ENCODE measurements around the gene CTNNBL1. TPM values are rescaled to one million over a fixed set of nuclear protein-coding genes. Genes with fewer than 3 reads are reported as not detected.

The CTNNBL1 gene
- total and polyA plus RNA-seq, 2 donors (not counting 1 experiment from before 2014, with no cell fraction given) = 31.3 to 39.0 TPM

DNA sequence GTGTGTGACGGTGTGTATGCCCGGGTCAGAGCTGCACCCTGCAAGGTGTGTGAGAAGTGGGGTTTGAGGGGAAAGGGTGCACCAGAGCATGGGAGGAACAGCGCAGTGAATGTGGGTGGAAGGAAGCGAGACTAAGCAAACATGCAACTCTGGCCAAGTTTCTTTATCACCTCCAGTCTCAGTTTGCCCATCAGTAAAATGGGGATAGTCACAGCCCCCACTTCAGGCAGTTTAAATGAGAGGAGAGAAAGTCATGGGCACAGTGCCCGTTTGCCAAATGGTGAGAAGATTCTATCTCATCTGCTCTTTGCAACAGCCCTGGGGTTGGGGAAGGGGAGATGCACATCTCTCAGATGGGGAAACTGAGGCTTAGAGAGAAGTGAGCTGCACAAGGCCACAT is 196.3 kb downstream of the CTNNBL1 start:
- no peak for DNase-seq (ENCODE audit: low read depth in 2 of 2)

DNA sequence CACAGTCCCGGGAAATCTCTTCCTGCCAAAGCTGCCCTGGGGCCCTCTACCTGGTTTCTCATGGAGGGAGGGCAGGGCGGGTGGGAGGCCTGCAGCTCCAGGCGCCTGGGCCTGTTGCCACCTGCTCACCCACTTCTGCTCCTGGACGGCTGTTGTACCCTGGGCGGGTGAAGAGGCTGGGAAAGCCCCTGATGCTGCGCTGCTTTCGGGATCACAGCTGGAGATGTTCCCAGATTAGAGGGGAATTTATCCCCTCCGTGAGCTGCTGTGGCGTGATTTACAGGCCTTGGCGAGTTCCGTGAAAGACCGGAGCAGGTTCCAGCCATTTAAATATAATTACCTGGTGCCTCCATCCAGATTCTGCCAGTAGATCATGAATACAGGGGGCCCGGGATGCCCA is 196.8 kb downstream of the CTNNBL1 start:
- H3K79me2 ChIP-seq (ENCODE audit: control insufficient read depth, insufficient read depth, low read length) = no peaks in the 10 kb centered on the region
- TF ChIP-seq, protein P1, sequence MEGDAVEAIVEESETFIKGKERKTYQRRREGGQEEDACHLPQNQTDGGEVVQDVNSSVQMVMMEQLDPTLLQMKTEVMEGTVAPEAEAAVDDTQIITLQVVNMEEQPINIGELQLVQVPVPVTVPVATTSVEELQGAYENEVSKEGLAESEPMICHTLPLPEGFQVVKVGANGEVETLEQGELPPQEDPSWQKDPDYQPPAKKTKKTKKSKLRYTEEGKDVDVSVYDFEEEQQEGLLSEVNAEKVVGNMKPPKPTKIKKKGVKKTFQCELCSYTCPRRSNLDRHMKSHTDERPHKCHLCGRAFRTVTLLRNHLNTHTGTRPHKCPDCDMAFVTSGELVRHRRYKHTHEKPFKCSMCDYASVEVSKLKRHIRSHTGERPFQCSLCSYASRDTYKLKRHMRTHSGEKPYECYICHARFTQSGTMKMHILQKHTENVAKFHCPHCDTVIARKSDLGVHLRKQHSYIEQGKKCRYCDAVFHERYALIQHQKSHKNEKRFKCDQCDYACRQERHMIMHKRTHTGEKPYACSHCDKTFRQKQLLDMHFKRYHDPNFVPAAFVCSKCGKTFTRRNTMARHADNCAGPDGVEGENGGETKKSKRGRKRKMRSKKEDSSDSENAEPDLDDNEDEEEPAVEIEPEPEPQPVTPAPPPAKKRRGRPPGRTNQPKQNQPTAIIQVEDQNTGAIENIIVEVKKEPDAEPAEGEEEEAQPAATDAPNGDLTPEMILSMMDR (conservative IDR thresholded peaks at IDR 0.05 in 1 of 2, IDR thresholded peaks at IDR 0.05 in 1 of 2; ENCODE audit: low read depth in 1 of 2, low read length in 2 of 2) = no peak
- no peak for TF ChIP-seq EZH2 (IDR thresholded peaks at IDR 0.05; ENCODE audit: low read length, missing control alignments)
- H3K4me1 ChIP-seq (ENCODE audit: control insufficient read depth, extremely low read depth, insufficient read depth, low read length) = no peaks in the 10 kb centered on the region
- H3K9ac ChIP-seq (ENCODE audit: insufficient read depth, low read length) = no peak overlapping the region
- peaks cover 5% of the 10 kb centered on the region for H3K27me3 ChIP-seq (ENCODE audit: control insufficient read depth, insufficient read depth, low read length)
- H3K27ac ChIP-seq (ENCODE audit: insufficient read depth, low read length) = no peak overlapping the region
- no peak overlapping the region for H2AFZ ChIP-seq (ENCODE audit: low read length)
- H4K20me1 ChIP-seq (ENCODE audit: control insufficient read depth, extremely low read depth, insufficient read depth, low read length) = no peaks in the 10 kb centered on the region
- no peak for DNase-seq (ENCODE audit: low read depth in 2 of 2)
- H3K36me3 ChIP-seq (ENCODE audit: control insufficient read depth, insufficient read depth, low read length) = no peaks in the 10 kb centered on the region
- H3K4me3 ChIP-seq (replicated peaks in 1 of 4; ENCODE audit: control extremely low read depth in 1 of 4, insufficient read depth in 1 of 4, low read depth in 3 of 4, low read length in 4 of 4) = no peak overlapping the region
- H3K9me3 ChIP-seq (ENCODE audit: control insufficient read depth, insufficient read depth, low read depth, low read length) = no peaks in the 10 kb centered on the region
- no peak overlapping the region for H3K4me2 ChIP-seq (ENCODE audit: extremely low read depth, insufficient read depth, low read length)

More for the DNA sequence above, 196.3 kb downstream of the CTNNBL1 start:
- TF ChIP-seq EZH2 (IDR thresholded peaks at IDR 0.05; ENCODE audit: low read length, missing control alignments) = no peak
- TF ChIP-seq, protein P1 (conservative IDR thresholded peaks at IDR 0.05 in 1 of 2, IDR thresholded peaks at IDR 0.05 in 1 of 2; ENCODE audit: low read depth in 1 of 2, low read length in 2 of 2) = no peak
- no peak overlapping the region for H3K27ac ChIP-seq (ENCODE audit: insufficient read depth, low read length)
- H3K9me3 ChIP-seq (ENCODE audit: control insufficient read depth, insufficient read depth, low read depth, low read length) = no peaks in the 10 kb centered on the region
- H3K79me2 ChIP-seq (ENCODE audit: control insufficient read depth, insufficient read depth, low read length) = no peaks in the 10 kb centered on the region
- H3K4me1 ChIP-seq (ENCODE audit: control insufficient read depth, extremely low read depth, insufficient read depth, low read length) = no peaks in the 10 kb centered on the region
- H3K4me3 ChIP-seq (replicated peaks in 1 of 4; ENCODE audit: control extremely low read depth in 1 of 4, insufficient read depth in 1 of 4, low read depth in 3 of 4, low read length in 4 of 4) = no peak overlapping the region
- no peak overlapping the region for H2AFZ ChIP-seq (ENCODE audit: low read length)
- H4K20me1 ChIP-seq (ENCODE audit: control insufficient read depth, extremely low read depth, insufficient read depth, low read length) = no peaks in the 10 kb centered on the region
- peaks cover 5% of the 10 kb centered on the region for H3K27me3 ChIP-seq (ENCODE audit: control insufficient read depth, insufficient read depth, low read length)
- H3K36me3 ChIP-seq (ENCODE audit: control insufficient read depth, insufficient read depth, low read length) = no peaks in the 10 kb centered on the region
- H3K9ac ChIP-seq (ENCODE audit: insufficient read depth, low read length) = no peak overlapping the region
- H3K4me2 ChIP-seq (ENCODE audit: extremely low read depth, insufficient read depth, low read length) = no peak overlapping the region

- Histone ChIP-seq H2AFZ (ENCODE audit: low read length) (no peak overlapping the region), H3K27me3 (ENCODE audit: control insufficient read depth, insufficient read depth, low read length) (peaks cover 8% of the 10 kb centered on the region), H3K4me2 (ENCODE audit: extremely low read depth, insufficient read depth, low read length) (no peak overlapping the region), H3K4me3 (replicated peaks in 1 of 4; ENCODE audit: control extremely low read depth in 1 of 4, insufficient read depth in 1 of 4, low read depth in 3 of 4, low read length in 4 of 4) (no peak overlapping the region), H3K79me2 (ENCODE audit: control insufficient read depth, insufficient read depth, low read length) (no peaks in the 10 kb centered on the region), H3K9ac (ENCODE audit: insufficient read depth, low read length) (no peak overlapping the region), H3K27ac (ENCODE audit: insufficient read depth, low read length) (no peak overlapping the region), H3K36me3 (ENCODE audit: control insufficient read depth, insufficient read depth, low read length) (no peaks in the 10 kb centered on the region), H3K9me3 (ENCODE audit: control insufficient read depth, insufficient read depth, low read depth, low read length) (no peaks in the 10 kb centered on the region), H3K4me1 (ENCODE audit: control insufficient read depth, extremely low read depth, insufficient read depth, low read length) (no peaks in the 10 kb centered on the region), H4K20me1 (ENCODE audit: control insufficient read depth, extremely low read depth, insufficient read depth, low read length) (no peaks in the 10 kb centered on the region)
- no peak for TF ChIP-seq EZH2 (IDR thresholded peaks at IDR 0.05; ENCODE audit: low read length, missing control alignments)
- TF ChIP-seq, protein P1 (conservative IDR thresholded peaks at IDR 0.05 in 1 of 2, IDR thresholded peaks at IDR 0.05 in 1 of 2; ENCODE audit: low read depth in 1 of 2, low read length in 2 of 2) = no peak
- no peak for DNase-seq (ENCODE audit: low read depth in 2 of 2)
Measured at GRCh38 chr20:37892001-37892400, 198.2 kb downstream of the CTNNBL1 start.
